Esophagus squamous epithelium (tissue), 4 donors: ENCODE measurements around the gene COPS4.

Source experiments
- CTCF ChIP-seq, 6 experiments: fragments of 450-650 bp in 4 of 6; fragments of 200-600 bp in 2 of 6; sonication (generic) in 2 of 6; IDR thresholded peaks; one replicate each; pipeline ENCODE4 v1.5.1; 2016 to 2019; ENCODE audit warnings: antibody characterized with exemption in 6 of 6, mild to moderate bottlenecking in 4 of 6, moderate library complexity in 4 of 6
- POLR2A ChIP-seq, 4 donors: fragments of 450-650 bp; IDR thresholded peaks; one replicate each; pipeline ENCODE4 v1.6.1; 2017; ENCODE audit warnings: antibody characterized with exemption in 4 of 4, mild to moderate bottlenecking in 4 of 4, moderate library complexity in 3 of 4

- TF ChIP-seq CTCF (IDR thresholded peaks at IDR 0.05): no peak
- TF ChIP-seq POLR2A (IDR thresholded peaks at IDR 0.05): no peak
Observed at GRCh38 chr4:83089410-83090157, 54.6 kb downstream of the COPS4 start.
